ENCODE measurements around the gene TRPV4. TPM values are rescaled to one million over a fixed set of nuclear protein-coding genes. Genes with fewer than 3 reads are reported as not detected.

TRPV4 gene
- total and polyA plus RNA-seq, 2 donors (not counting 3 experiments of a cell fraction or from before 2014, with no cell fraction given): 8.8 to 22.3 TPM

- Histone ChIP-seq H3K9ac (replicated peaks; ENCODE audit: extremely low read depth, insufficient read depth, low read length) (no peak overlapping the region), H3K27me3 (ENCODE audit: control insufficient read depth in 2 of 2, insufficient read depth in 2 of 2, low read length in 2 of 2) (no peaks in the 10 kb centered on the region), H3K4me2 (ENCODE audit: insufficient read depth, low read length) (no peak overlapping the region), H3K9me3 (replicated peaks; ENCODE audit: control insufficient read depth, insufficient read depth, low read length) (no peaks in the 10 kb centered on the region), H3K9me1 (replicated peaks; ENCODE audit: control insufficient read depth, extremely low read depth, insufficient read depth, low read length) (no peaks in the 10 kb centered on the region), H2AFZ (ENCODE audit: low read depth, low read length) (no peak overlapping the region), H3K4me1 (ENCODE audit: control insufficient read depth, extremely low read depth, insufficient read depth, low read length) (peaks cover 8% of the 10 kb centered on the region), H3K4me3 (replicated peaks in 1 of 3; ENCODE audit: insufficient read depth in 1 of 3, low read depth in 1 of 3, low read length in 3 of 3) (no peak overlapping the region), H3K79me2 (ENCODE audit: control insufficient read depth, insufficient read depth, low read length) (no peaks in the 10 kb centered on the region), H3K36me3 (ENCODE audit: control insufficient read depth in 2 of 2, extremely low read depth in 1 of 2, insufficient read depth in 2 of 2, low read length in 2 of 2) (no peaks in the 10 kb centered on the region), H4K20me1 (replicated peaks; ENCODE audit: control insufficient read depth, extremely low read depth, insufficient read depth, low read length) (no peaks in the 10 kb centered on the region), H3K27ac (ENCODE audit: insufficient read depth, low read depth, low read length) (no peak overlapping the region)
- no peak for FAIRE-seq
- POLR2A ChIA-PET: no interaction called here
- intact Hi-C loops (cut with micrococcal nuclease): no loop called here
- no peak for DNase-seq (ENCODE audit: low read depth, low spot score)
- CTCF ChIA-PET: interaction anchor here (0.6 to 1.2 kb wide), 2 partner anchors 119 to 137 kb away, joined by 3 to 4 read pairs; no protein-coding TSS in a partner anchor
- dilution Hi-C loops (cut with MboI; ENCODE audit: extremely low pct_ligation_motif_present, low sequenced_read_pairs): no loop called here
- TF ChIP-seq FOS (IDR thresholded peaks at IDR 0.05; ENCODE audit: borderline replicate concordance, insufficient read depth, low read length) (no peak), POLR2A (IDR thresholded peaks at IDR 0.05; ENCODE audit: low read depth, low read length) (no peak), POLR2AphosphoS5 (IDR thresholded peaks at IDR 0.05; ENCODE audit: insufficient read depth, low read depth, low read length) (no peak), JUN (IDR thresholded peaks at IDR 0.05; ENCODE audit: borderline replicate concordance, insufficient read depth, insufficient read length, low read depth) (no peak), MYC (IDR thresholded peaks at IDR 0.05; ENCODE audit: low read depth, low read length) (no peak), CTCF (IDR thresholded peaks at IDR 0.05; ENCODE audit: extremely low read depth in 1 of 2, insufficient read depth in 1 of 2, low read depth in 1 of 2, low read length in 2 of 2) (no peak), GATA2 (IDR thresholded peaks at IDR 0.05; ENCODE audit: insufficient read depth, insufficient read length, low read depth, low read length) (no peak), EZH2 (IDR thresholded peaks at IDR 0.05; ENCODE audit: borderline replicate concordance, low read depth, low read length, severe bottlenecking) (no peak)
- TF ChIP-seq, protein P1, sequence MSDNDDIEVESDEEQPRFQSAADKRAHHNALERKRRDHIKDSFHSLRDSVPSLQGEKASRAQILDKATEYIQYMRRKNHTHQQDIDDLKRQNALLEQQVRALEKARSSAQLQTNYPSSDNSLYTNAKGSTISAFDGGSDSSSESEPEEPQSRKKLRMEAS (IDR thresholded peaks at IDR 0.05; ENCODE audit: insufficient read depth, insufficient read length): no peak
- no TSS peak for BruUV-seq (replicated peaks)
These were observed 98.1 kb downstream of the TRPV4 start for GRCh38 chr12:109735051-109735521.

Data from endothelial cell of umbilical vein (primary cell).